Neural cell (in vitro differentiated cells): ENCODE measurements around the gene MIAT. TPM values are rescaled to one million over a fixed set of nuclear protein-coding genes. Genes with fewer than 3 reads are reported as not detected.

Source experiments
- H2AFZ ChIP-seq: fragments of 200-600, 300-800 bp; sonication (generic), shearing (Covaris generic); 2 replicates; pipeline ENCODE4 v1.6.0; 2014; ENCODE audit warnings: low read depth, mild to moderate bottlenecking, antibody characterized with exemption, low read length, moderate library complexity
- H3F3A ChIP-seq: fragments of 200-600 bp; shearing (Covaris generic); 2 replicates; pipeline ENCODE4 v1.6.1; 2016; ENCODE audit warnings: mild to moderate bottlenecking, moderate library complexity, mixed read lengths, antibody characterized with exemption, low read length; ENCODE audit not compliant: insufficient read depth, poor library complexity, severe bottlenecking
- H3K27ac ChIP-seq: fragments of 200-600, 300-800 bp; sonication (generic), shearing (Covaris generic); 2 replicates; pipeline ENCODE4 v1.5.1; 2014; ENCODE audit warnings: mild to moderate bottlenecking, low read length, moderate library complexity
- H3K27me3 ChIP-seq: fragments of 300-800, 200-600 bp; sonication (generic), shearing (Covaris generic); 2 replicates; pipeline ENCODE4 v1.6.0; 2014; ENCODE audit warnings: mild to moderate bottlenecking, low read depth, low read length, moderate library complexity; ENCODE audit not compliant: insufficient read depth
- H3K36me3 ChIP-seq: fragments of 300-800, 200-600 bp; sonication (generic), shearing (Covaris generic); 2 replicates; pipeline ENCODE4 v1.5.1; 2014; ENCODE audit warnings: mild to moderate bottlenecking, antibody characterized with exemption, low read length, moderate library complexity; ENCODE audit not compliant: insufficient read depth
- H3K4me2 ChIP-seq: fragments of 300-800, 200-600 bp; sonication (generic), shearing (Covaris generic); 2 replicates; pipeline ENCODE4 v1.6.0; 2014; ENCODE audit warnings: mild to moderate bottlenecking, low read length
- H3K4me3 ChIP-seq: fragments of 300-800, 200-600 bp; sonication (generic), shearing (Covaris generic); 2 replicates; pipeline ENCODE4 v1.5.1; 2014; ENCODE audit warnings: mild to moderate bottlenecking, low read length, moderate library complexity
- H3K79me2 ChIP-seq: fragments of 200-600 bp; shearing (Covaris generic); replicated peaks from 2 replicates; pipeline ENCODE4 v1.6.0; 2014; ENCODE audit warnings: mild to moderate bottlenecking, low read length, moderate library complexity; ENCODE audit not compliant: insufficient read depth
- H3K9ac ChIP-seq: fragments of 300-800, 200-600 bp; sonication (generic), shearing (Covaris generic); 2 replicates; pipeline ENCODE4 v1.6.1; 2016; ENCODE audit warnings: mild to moderate bottlenecking, low read length, mixed read lengths
- H3K9me2 ChIP-seq: fragments of 200-600 bp; shearing (Covaris generic); 2 replicates; pipeline ENCODE4 v1.6.1; 2016; ENCODE audit warnings: mild to moderate bottlenecking, low read length, mixed read lengths; ENCODE audit not compliant: insufficient read depth
- H3K9me3 ChIP-seq: fragments of 200-600, 300-800 bp; sonication (generic), shearing (Covaris generic); 2 replicates; pipeline ENCODE4 v1.6.1; 2016; ENCODE audit warnings: mild to moderate bottlenecking, mixed run types, low read length, moderate library complexity, mixed read lengths
- H4K20me1 ChIP-seq: fragments of 200-600 bp; shearing (Covaris generic); 2 replicates; pipeline ENCODE4 v1.6.1; 2016; ENCODE audit warnings: mild to moderate bottlenecking, mixed run types; ENCODE audit not compliant: insufficient read depth
- CTCF ChIP-seq: fragments of 450-650 bp; IDR thresholded peaks from 2 replicates; pipeline ENCODE4 v1.5.1; 2014; ENCODE audit warnings: antibody characterized with exemption, mild to moderate bottlenecking, moderate library complexity; ENCODE audit not compliant: poor library complexity, severe bottlenecking
- EP300 ChIP-seq: fragments of 450-650 bp; conservative IDR thresholded peaks from 2 replicates; pipeline ENCODE4 v1.6.1; 2014; ENCODE audit warnings: antibody characterized with exemption, mild to moderate bottlenecking, moderate library complexity; ENCODE audit not compliant: poor library complexity, severe bottlenecking
- EZH2 ChIP-seq: fragments of 200-600, 300-800 bp; shearing (Covaris generic), sonication (generic); IDR thresholded peaks from 2 replicates; pipeline ENCODE4 v1.6.1; 2014; ENCODE audit warnings: antibody characterized with exemption, low read length, borderline replicate concordance, mild to moderate bottlenecking; ENCODE audit not compliant: insufficient read depth, poor library complexity, severe bottlenecking
- MXI1 ChIP-seq: fragments of 450-650 bp; conservative IDR thresholded peaks from 2 replicates; pipeline ENCODE4 v1.6.1; 2014; ENCODE audit warnings: antibody characterized with exemption, mild to moderate bottlenecking; ENCODE audit not compliant: poor library complexity, severe bottlenecking
- POLR2AphosphoS5 ChIP-seq: IDR thresholded peaks from 2 replicates; pipeline ENCODE4 v1.6.1; 2012
- RAD21 ChIP-seq: fragments of 450-650 bp; conservative IDR thresholded peaks from 2 replicates; pipeline ENCODE4 v1.6.1; 2014; ENCODE audit warnings: antibody characterized with exemption, mild to moderate bottlenecking, moderate library complexity
- REST ChIP-seq: IDR thresholded peaks from 2 replicates; pipeline ENCODE4 v1.6.1; 2012; ENCODE audit warnings: borderline replicate concordance
- SMC3 ChIP-seq: fragments of 450-650 bp; conservative IDR thresholded peaks from 2 replicates; pipeline ENCODE4 v1.6.1; 2014; ENCODE audit warnings: antibody characterized with exemption, mild to moderate bottlenecking, moderate library complexity; ENCODE audit not compliant: poor library complexity
- TAF1 ChIP-seq: IDR thresholded peaks from 2 replicates; pipeline ENCODE4 v1.6.1; 2012; ENCODE audit warnings: low read depth
- polyA plus RNA-seq: library from polyadenylated mRNA; depleted of rRNA; stranded (reverse); fragments of >200 nt; gene quantifications from 2 replicates; pipeline ENCODE4 v1.2.3, GENCODE V29; 2014

Gene MIAT
- polyA plus RNA-seq, 1 donor from 2014 or later: 529 TPM

GRCh38 chr22:26609287-26609686 is 48.1 kb upstream of the MIAT start:
- Histone ChIP-seq H3K9ac (no peak overlapping the region), H3K4me2 (no peak overlapping the region)

GRCh38 chr22:26610072-26610958 is 47.1 kb upstream of the MIAT start:
- Histone ChIP-seq H3K79me2 (no peaks in the 10 kb centered on the region), H3K27ac (no peak overlapping the region), H3K9me3 (no peaks in the 10 kb centered on the region), H2AFZ (no peak overlapping the region), H3K27me3 (no peaks in the 10 kb centered on the region), H3K4me2 (no peak overlapping the region), H3K9me2 (no peaks in the 10 kb centered on the region), H3K36me3 (no peaks in the 10 kb centered on the region), H4K20me1 (no peaks in the 10 kb centered on the region), H3K4me3 (no peak overlapping the region), H3K9ac (no peak overlapping the region), H3F3A (no peaks in the 10 kb centered on the region)
- TF ChIP-seq TAF1 (no peak), EZH2 (no peak), CTCF (no peak), SMC3 (no peak), MXI1 (no peak), REST (no peak), POLR2AphosphoS5 (no peak), EP300 (no peak), RAD21 (no peak)

More at GRCh38 chr22:26609287-26609686, 48.1 kb upstream of the MIAT start:
- H3K27me3 ChIP-seq: no peaks in the 10 kb centered on the region
- no peaks in the 10 kb centered on the region for H3K36me3 ChIP-seq
- no peaks in the 10 kb centered on the region for H3K79me2 ChIP-seq
- H3K9me2 ChIP-seq: no peaks in the 10 kb centered on the region
- H3K9me3 ChIP-seq: no peaks in the 10 kb centered on the region
- no peak overlapping the region for H2AFZ ChIP-seq
- no peak overlapping the region for H3K27ac ChIP-seq
- TF ChIP-seq RAD21: no peak
- no peak for TF ChIP-seq TAF1
- no peaks in the 10 kb centered on the region for H4K20me1 ChIP-seq
- no peaks in the 10 kb centered on the region for H3F3A ChIP-seq
- H3K4me3 ChIP-seq: no peak overlapping the region
